ENCODE results near the gene C9orf72.

C9orf72 gene

DNA sequence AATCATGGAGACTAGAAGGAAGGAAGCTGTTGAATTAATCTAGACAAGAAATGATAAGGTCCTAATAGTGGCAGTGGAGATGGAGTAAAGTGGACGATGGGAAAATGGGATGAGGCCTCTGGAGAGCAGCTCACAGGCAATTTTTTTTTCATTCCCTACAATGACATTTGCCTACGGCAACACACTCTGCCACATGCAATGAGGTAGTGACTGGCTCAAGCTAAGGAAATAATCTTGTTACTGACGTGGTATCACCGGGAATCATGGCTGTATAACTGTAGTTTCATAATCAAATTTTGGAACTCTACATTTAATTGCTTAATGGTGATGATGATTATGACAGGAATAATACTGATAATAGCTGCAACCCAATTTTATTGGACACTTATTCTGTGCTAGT lies 31.5 kb downstream of the C9orf72 start:
- no peak for DNase-seq (ENCODE audit: low read depth)
- TF ChIP-seq, protein P1, sequence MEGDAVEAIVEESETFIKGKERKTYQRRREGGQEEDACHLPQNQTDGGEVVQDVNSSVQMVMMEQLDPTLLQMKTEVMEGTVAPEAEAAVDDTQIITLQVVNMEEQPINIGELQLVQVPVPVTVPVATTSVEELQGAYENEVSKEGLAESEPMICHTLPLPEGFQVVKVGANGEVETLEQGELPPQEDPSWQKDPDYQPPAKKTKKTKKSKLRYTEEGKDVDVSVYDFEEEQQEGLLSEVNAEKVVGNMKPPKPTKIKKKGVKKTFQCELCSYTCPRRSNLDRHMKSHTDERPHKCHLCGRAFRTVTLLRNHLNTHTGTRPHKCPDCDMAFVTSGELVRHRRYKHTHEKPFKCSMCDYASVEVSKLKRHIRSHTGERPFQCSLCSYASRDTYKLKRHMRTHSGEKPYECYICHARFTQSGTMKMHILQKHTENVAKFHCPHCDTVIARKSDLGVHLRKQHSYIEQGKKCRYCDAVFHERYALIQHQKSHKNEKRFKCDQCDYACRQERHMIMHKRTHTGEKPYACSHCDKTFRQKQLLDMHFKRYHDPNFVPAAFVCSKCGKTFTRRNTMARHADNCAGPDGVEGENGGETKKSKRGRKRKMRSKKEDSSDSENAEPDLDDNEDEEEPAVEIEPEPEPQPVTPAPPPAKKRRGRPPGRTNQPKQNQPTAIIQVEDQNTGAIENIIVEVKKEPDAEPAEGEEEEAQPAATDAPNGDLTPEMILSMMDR (IDR thresholded peaks at IDR 0.05; ENCODE audit: insufficient read depth, low read depth, low read length, missing control alignments): no peak
- H3K4me3 ChIP-seq (ENCODE audit: low read depth, low read length): no peak overlapping the region

DNA sequence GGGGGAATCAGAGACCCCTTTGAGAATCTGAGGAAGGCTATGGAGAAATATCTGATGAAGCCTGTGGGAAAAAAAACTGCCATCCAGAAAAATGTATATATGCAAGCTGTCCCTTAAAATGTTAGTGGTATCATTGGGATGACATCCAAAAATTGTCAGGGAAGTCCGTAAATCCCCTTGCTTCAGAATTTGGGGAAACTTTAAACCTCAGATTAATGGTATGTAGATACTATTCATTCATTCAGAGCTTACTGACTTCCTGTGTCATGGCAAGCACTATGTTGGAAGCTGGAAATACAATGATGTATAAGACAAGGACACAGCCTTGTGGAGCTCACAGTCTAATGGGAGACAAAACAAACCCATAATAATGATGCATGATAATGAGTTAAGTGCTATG lies 32.8 kb downstream of the C9orf72 start:
- no peak for DNase-seq (ENCODE audit: low read depth)
- TF ChIP-seq, protein P1 (IDR thresholded peaks at IDR 0.05; ENCODE audit: insufficient read depth, low read depth, low read length, missing control alignments): no peak
- H3K4me3 ChIP-seq (ENCODE audit: low read depth, low read length): no peak overlapping the region

DNA sequence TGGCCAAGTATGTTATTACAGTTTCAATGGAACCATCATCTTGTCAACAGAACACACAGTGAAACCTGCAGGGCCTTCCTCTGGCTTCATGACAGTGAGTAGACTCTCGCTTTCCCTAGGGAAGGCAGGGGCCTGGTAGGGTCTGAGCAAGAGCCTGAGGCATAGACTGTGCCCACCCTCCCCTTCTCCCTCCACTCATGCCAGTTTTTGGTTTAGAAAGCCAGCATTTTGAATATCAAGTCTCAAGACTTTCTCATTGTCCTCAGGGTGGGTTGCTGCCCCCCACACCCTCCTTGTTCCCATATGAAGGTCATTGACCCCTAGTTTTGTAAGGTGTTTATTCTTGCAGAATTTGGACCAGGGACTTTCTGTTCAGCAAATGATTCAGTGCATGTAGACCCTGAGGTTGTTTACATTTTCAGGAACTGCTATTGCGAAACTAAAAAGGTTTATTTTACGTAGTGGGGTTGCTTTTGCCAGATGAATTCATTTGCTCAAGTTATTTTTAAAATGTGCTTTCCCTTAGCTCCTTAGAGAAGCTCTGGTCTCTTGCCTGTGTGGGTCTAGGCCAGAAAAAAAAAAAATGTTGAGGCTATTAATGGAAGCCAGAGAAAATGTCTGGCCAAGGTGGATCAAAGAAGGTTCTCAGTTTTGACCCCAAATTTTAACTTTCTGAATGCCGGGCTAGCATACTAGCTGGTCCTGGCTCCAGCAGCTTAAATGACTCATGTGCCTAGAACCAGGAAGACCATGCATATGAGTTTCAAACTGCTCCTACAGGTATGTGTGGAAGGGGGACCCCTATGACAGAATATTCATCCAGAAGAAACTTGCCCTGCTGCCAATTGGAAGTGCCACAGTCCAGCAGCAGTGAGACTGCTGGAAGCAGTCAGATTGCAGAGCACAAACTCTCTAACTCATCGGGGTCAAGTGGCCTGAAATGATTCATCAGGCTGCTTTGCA lies 33.5 kb downstream of the C9orf72 start:
- no peak overlapping the region for H3K4me3 ChIP-seq (ENCODE audit: low read depth, low read length)
- TF ChIP-seq, protein P1 (IDR thresholded peaks at IDR 0.05; ENCODE audit: insufficient read depth, low read depth, low read length, missing control alignments): no peak
- peak; percentile 49 for DNase-seq (ENCODE audit: low read depth)

- TF ChIP-seq, protein P1 (IDR thresholded peaks at IDR 0.05; ENCODE audit: insufficient read depth, low read depth, low read length, missing control alignments): no peak
- DNase-seq (ENCODE audit: low read depth): no peak
- no peak overlapping the region for H3K4me3 ChIP-seq (ENCODE audit: low read depth, low read length)
Measured at GRCh38 chr9:27538647-27539046, 34.6 kb downstream of the C9orf72 start.

DNA sequence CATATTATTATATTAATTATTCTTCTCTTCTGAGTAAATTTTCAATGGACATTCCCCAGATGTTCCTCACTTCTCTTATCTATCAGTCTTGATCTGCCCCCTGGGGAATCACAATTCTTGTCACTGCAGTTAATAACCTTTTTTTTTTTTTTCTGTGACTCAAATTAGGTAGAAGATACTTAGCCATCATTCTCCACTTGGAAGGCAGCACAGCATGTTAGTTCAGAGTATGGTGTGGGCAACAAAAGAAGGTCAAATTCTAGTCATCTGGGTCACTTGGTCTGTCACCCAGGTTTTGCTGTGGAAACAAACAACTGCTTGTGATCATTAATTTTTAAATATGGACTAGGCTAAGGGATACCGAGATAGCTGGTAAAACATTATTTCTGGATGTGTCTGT lies 35.5 kb downstream of the C9orf72 start:
- H3K4me3 ChIP-seq (ENCODE audit: low read depth, low read length): no peak overlapping the region
- TF ChIP-seq, protein P1 (IDR thresholded peaks at IDR 0.05; ENCODE audit: insufficient read depth, low read depth, low read length, missing control alignments): no peak
- no peak for DNase-seq (ENCODE audit: low read depth)

- no peak for DNase-seq (ENCODE audit: low read depth)
- no peak overlapping the region for H3K4me3 ChIP-seq (ENCODE audit: low read depth, low read length)
- TF ChIP-seq, protein P1 (IDR thresholded peaks at IDR 0.05; ENCODE audit: insufficient read depth, low read depth, low read length, missing control alignments): no peak
Measured at GRCh38 chr9:27537027-27537435, 36.2 kb downstream of the C9orf72 start.

Measured in GM12865 (cell line).